Peyer's patch (tissue), 4 donors: ENCODE data around the gene APOL4.

Experiments
- POLR2A ChIP-seq, 2 donors: fragments of 450-650 bp; IDR thresholded peaks; one replicate each; pipeline ENCODE4 v1.5.1; 2017; ENCODE audit warnings: antibody characterized with exemption in 2 of 2, mild to moderate bottlenecking in 2 of 2, moderate library complexity in 2 of 2
- TF ChIP-seq, protein P1 (sequence below), 6 experiments: fragments of 450-650 bp in 4 of 6; fragments of 200-600 bp in 2 of 6; sonication (generic) in 1 of 6; IDR thresholded peaks; one replicate each; pipeline ENCODE4 v1.5.1; 2017 to 2019; ENCODE audit warnings: antibody characterized with exemption in 6 of 6, mild to moderate bottlenecking in 3 of 6, moderate library complexity in 1 of 6

- TF ChIP-seq, protein P1, sequence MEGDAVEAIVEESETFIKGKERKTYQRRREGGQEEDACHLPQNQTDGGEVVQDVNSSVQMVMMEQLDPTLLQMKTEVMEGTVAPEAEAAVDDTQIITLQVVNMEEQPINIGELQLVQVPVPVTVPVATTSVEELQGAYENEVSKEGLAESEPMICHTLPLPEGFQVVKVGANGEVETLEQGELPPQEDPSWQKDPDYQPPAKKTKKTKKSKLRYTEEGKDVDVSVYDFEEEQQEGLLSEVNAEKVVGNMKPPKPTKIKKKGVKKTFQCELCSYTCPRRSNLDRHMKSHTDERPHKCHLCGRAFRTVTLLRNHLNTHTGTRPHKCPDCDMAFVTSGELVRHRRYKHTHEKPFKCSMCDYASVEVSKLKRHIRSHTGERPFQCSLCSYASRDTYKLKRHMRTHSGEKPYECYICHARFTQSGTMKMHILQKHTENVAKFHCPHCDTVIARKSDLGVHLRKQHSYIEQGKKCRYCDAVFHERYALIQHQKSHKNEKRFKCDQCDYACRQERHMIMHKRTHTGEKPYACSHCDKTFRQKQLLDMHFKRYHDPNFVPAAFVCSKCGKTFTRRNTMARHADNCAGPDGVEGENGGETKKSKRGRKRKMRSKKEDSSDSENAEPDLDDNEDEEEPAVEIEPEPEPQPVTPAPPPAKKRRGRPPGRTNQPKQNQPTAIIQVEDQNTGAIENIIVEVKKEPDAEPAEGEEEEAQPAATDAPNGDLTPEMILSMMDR (IDR thresholded peaks at IDR 0.05): no peak
- no peak for TF ChIP-seq POLR2A (IDR thresholded peaks at IDR 0.05)
Observed at GRCh38 chr22:36183446-36183845, 18.2 kb downstream of the APOL4 start.
